PC-9 (cell line): Measurements from ENCODE around the gene TMCO4. TPM values are rescaled to one million over a fixed set of nuclear protein-coding genes. Genes with fewer than 3 reads are reported as not detected.
"Not testable (repeated sequence)": the region's sequence is repeated elsewhere in the genome, so short reads cannot be mapped to it uniquely, and the experiment has no call there.

Experiments used
- BruUV-seq: library from RNA; stranded (reverse); fragments of 400-500 nt; replicated peaks from 2 replicates; lab custom pipeline; 2021; lab: Mats Ljungman, UMichigan
- CTCF ChIA-PET: fragments of 300-600 bp; sonication (Branson Sonifier 250); formaldehyde crosslinking; loops from one replicate; lab custom pipeline; 2022; ENCODE audit warnings: antibody characterized with exemption; lab: Charles Lee
- POLR2A ChIA-PET: fragments of 300-600 bp; sonication (Branson Sonifier 250); formaldehyde crosslinking; loops from one replicate; lab custom pipeline; 2022; ENCODE audit warnings: antibody characterized with exemption; ENCODE audit not compliant: unreplicated experiment; lab: Charles Lee
- DNase-seq, 2 experiments: peaks; one replicate each; pipeline versions ENCODE4 v3.0.0 to v3.0.0-alpha.2; 2015 to 2022; ENCODE audit warnings: mixed read lengths in 1 of 2
- H2AFZ ChIP-seq: fragments of 200-600 bp; sonication (generic); 2 replicates; pipeline ENCODE4 v1.8.1; 2017; ENCODE audit warnings: antibody characterized with exemption
- H3F3A ChIP-seq: fragments of 200-600 bp; sonication (generic); 2 replicates; pipeline ENCODE4 v1.8.1; 2017; ENCODE audit warnings: antibody characterized with exemption, mild to moderate bottlenecking, low read depth; ENCODE audit not compliant: insufficient read depth
- H3K27ac ChIP-seq: fragments of 200-600 bp; sonication (generic); 2 replicates; pipeline ENCODE4 v1.6.1; 2016; ENCODE audit warnings: mixed run types
- H3K27me3 ChIP-seq: fragments of 200-600 bp; sonication (generic); 2 replicates; pipeline ENCODE4 v1.6.1; 2016; ENCODE audit warnings: low read depth, mixed run types; ENCODE audit not compliant: insufficient read depth
- H3K36me3 ChIP-seq: fragments of 200-600 bp; sonication (generic); 2 replicates; pipeline ENCODE4 v1.6.1; 2016; ENCODE audit warnings: low read depth, mixed run types
- H3K4me1 ChIP-seq: fragments of 200-600 bp; sonication (generic); replicated peaks from 2 replicates; pipeline ENCODE4 v1.6.1; 2016; ENCODE audit warnings: mixed run types; ENCODE audit not compliant: insufficient read depth
- H3K4me2 ChIP-seq: fragments of 200-600 bp; sonication (generic); 2 replicates; pipeline ENCODE4 v1.6.1; 2017; ENCODE audit warnings: mixed run types
- H3K4me3 ChIP-seq: fragments of 200-600 bp; sonication (generic); 2 replicates; pipeline ENCODE4 v1.6.1; 2016; ENCODE audit warnings: mixed run types
- H3K79me2 ChIP-seq: fragments of 200-600 bp; sonication (generic); 2 replicates; pipeline ENCODE4 v1.6.1; 2017; ENCODE audit warnings: low read depth, mixed run types
- H3K9me2 ChIP-seq: fragments of 200-600 bp; sonication (generic); 2 replicates; pipeline ENCODE4 v1.8.1; 2017; ENCODE audit warnings: mild to moderate bottlenecking; ENCODE audit not compliant: insufficient read depth
- H3K9me3 ChIP-seq: fragments of 200-600 bp; sonication (generic); 2 replicates; pipeline ENCODE4 v1.8.1; 2016; ENCODE audit warnings: low read depth; ENCODE audit not compliant: insufficient read depth
- H4K20me1 ChIP-seq: fragments of 200-600 bp; sonication (generic); 2 replicates; pipeline ENCODE4 v1.8.1; 2017; ENCODE audit not compliant: insufficient read depth
- EZH2 ChIP-seq: fragments of 200-600 bp; sonication (generic); IDR thresholded peaks from 2 replicates; pipeline ENCODE4 v1.8.0; 2017; ENCODE audit warnings: antibody characterized with exemption, low read depth
- intact Hi-C: fragments of 100-400 bp; cut with micrococcal nuclease; formaldehyde crosslinking; loops from one replicate; pipeline ENCODE4 v1.10.0; 2022; ENCODE audit not compliant: unreplicated experiment
- total RNA-seq: library from RNA; stranded (reverse); gene quantifications from 2 replicates; pipeline ENCODE4 v1.2.3, GENCODE V29; 2021
- TF ChIP-seq, protein P1 (sequence below): fragments of 200-600 bp; sonication (generic); conservative IDR thresholded peaks from 2 replicates; pipeline ENCODE4 v1.6.1; 2017; ENCODE audit warnings: mixed run types, antibody characterized with exemption, mild to moderate bottlenecking, moderate library complexity

Gene TMCO4
- total RNA-seq, 1 experiment from 2014 or later: 22.6 TPM

DNA sequence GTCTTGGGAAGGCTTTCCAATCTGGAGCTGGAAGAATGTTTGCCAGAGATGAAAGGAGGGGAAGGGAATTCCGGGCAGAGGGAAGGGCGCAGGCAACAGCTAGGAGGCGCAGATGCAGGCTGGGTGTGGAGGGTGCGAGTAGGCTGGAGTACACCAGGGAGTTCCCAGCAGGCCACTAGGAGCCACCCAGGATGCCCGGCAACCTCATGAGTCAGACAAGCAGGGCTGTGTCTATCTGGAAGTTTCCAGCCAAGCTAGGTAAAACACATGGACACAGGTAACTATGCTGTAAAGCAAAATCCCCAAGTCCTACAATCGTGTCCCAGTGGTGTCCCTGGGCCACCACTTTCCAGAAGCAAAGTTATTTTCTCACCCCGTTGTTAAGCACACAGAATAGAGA, 156.6 kb downstream of the TMCO4 start:
- H3K36me3 ChIP-seq: no peaks in the 10 kb centered on the region
- peaks cover 35% of the 10 kb centered on the region for H3K4me1 ChIP-seq

DNA sequence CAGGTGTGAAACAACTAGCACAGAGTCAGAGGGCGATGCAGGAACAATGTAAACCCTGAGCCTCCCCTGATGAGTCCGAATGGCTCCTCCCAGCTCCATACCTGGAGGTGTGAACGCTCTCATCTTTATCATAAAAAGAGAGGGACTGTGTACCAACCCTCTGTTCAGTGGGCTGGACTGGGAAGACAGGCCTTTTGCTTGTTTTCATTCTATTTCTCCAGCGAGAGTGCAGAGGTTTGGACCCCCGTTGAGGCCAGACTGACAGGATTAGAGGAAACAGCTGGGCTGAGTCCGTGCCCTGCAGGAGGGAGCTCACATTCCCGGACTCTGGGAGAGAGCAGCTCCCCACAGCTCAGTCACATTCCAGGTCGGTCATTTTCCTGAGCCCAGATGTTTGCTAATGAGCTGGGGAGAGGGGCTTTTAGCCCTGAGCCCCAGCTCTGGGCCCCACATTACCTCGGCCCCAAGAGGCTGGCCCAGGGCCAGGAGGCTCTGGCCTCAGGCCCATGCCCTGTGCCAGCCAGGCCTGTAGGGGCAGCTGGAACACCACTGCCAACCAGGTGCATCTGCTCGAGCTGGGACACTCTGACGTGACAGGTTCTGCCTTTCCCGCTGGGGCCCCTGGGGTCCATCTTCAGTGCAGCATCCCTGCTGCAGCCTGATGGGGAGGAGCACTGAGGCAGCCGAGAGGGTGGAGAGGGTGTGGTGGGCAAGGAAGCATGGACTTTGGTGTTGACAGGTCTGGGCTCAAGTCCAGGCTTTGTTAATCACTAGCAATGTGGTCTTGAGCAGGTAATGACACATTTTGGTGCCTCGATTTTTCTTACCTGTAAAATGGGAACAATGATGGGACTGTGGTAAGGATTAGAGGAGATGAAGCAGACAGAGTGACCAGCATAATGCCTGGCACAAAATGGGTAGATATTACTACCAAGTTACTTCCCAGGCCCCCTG, 159.1 kb downstream of the TMCO4 start:
- Histone ChIP-seq H3K4me1 (peaks cover 22% of the 10 kb centered on the region), H3K79me2 (no peaks in the 10 kb centered on the region), H3K9me3 (no peaks in the 10 kb centered on the region), H3K4me2 (peak overlapping the region; percentile 18; the same call in 1 of the 2 replicates), H2AFZ (no peak overlapping the region), H3K36me3 (no peaks in the 10 kb centered on the region), H3K9me2 (no peaks in the 10 kb centered on the region), H3K4me3 (no peak overlapping the region), H4K20me1 (no peaks in the 10 kb centered on the region), H3K27ac (no peak overlapping the region), H3K27me3 (no peaks in the 10 kb centered on the region), H3F3A (peaks cover 13% of the 10 kb centered on the region; the same call in 1 of the 2 replicates)
- DNase-seq: peak in 1 of 2 experiments; percentile 39
- TF ChIP-seq, protein P1, sequence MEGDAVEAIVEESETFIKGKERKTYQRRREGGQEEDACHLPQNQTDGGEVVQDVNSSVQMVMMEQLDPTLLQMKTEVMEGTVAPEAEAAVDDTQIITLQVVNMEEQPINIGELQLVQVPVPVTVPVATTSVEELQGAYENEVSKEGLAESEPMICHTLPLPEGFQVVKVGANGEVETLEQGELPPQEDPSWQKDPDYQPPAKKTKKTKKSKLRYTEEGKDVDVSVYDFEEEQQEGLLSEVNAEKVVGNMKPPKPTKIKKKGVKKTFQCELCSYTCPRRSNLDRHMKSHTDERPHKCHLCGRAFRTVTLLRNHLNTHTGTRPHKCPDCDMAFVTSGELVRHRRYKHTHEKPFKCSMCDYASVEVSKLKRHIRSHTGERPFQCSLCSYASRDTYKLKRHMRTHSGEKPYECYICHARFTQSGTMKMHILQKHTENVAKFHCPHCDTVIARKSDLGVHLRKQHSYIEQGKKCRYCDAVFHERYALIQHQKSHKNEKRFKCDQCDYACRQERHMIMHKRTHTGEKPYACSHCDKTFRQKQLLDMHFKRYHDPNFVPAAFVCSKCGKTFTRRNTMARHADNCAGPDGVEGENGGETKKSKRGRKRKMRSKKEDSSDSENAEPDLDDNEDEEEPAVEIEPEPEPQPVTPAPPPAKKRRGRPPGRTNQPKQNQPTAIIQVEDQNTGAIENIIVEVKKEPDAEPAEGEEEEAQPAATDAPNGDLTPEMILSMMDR: no peak
- TF ChIP-seq EZH2: no peak
- BruUV-seq: no TSS peak
- CTCF ChIA-PET: interaction anchor here (0.6 to 1.1 kb wide), 2 partner anchors 13 to 170 kb away, joined by 3 to 4 read pairs; no protein-coding TSS in a partner anchor
- intact Hi-C loops: no loop called here
- POLR2A ChIA-PET: no interaction called here

More for the DNA sequence above, 156.6 kb downstream of the TMCO4 start:
- Histone ChIP-seq H3K79me2 (no peaks in the 10 kb centered on the region), H3K4me2 (peak overlapping the region; percentile 36; the same call in 1 of the 2 replicates), H2AFZ (no peak overlapping the region), H3F3A (peaks cover 13% of the 10 kb centered on the region; the same call in 1 of the 2 replicates), H3K9me3 (no peaks in the 10 kb centered on the region), H3K27ac (no peak overlapping the region), H3K4me3 (no peak overlapping the region; the same call in 1 of the 2 replicates), H4K20me1 (no peaks in the 10 kb centered on the region), H3K9me2 (no peaks in the 10 kb centered on the region), H3K27me3 (no peaks in the 10 kb centered on the region)
- ChIA-PET CTCF (interaction anchor here (0.6 kb wide), 1 partner anchor 26 kb away, joined by 4 read pairs; no protein-coding TSS in a partner anchor), POLR2A (no interaction called here)
- intact Hi-C loops: no loop called here
- BruUV-seq: no TSS peak
- DNase-seq: peak; percentile 42 to 44
- TF ChIP-seq, protein P1: no peak
- no peak for TF ChIP-seq EZH2

DNA sequence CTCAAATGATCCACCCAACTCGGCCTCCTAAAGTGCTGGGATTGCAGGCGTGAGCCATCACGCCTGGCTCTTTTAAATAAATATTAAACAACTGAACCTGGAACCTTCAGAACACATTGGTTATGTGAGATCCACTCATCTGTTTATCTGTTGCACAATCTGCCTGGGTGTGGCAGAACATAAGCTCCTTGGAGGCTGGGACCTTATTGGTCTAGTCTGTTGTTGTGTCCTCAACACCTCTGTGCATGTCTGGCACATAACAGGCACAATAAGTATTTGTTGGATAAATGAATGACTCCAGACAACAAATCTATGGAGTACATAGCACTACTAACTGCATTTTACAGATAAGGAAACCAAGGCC, 159.7 kb downstream of the TMCO4 start:
- Histone ChIP-seq H3K4me1 (peaks cover 18% of the 10 kb centered on the region), H3K27ac (no peak overlapping the region), H2AFZ (no peak overlapping the region), H4K20me1 (no peaks in the 10 kb centered on the region), H3K27me3 (no peaks in the 10 kb centered on the region), H3K4me3 (no peak overlapping the region), H3K9me3 (no peaks in the 10 kb centered on the region), H3F3A (peaks cover 13% of the 10 kb centered on the region; the same call in 1 of the 2 replicates), H3K9me2 (no peaks in the 10 kb centered on the region), H3K4me2 (peak overlapping the region; percentile 18; the same call in 1 of the 2 replicates), H3K79me2 (no peaks in the 10 kb centered on the region), H3K36me3 (no peaks in the 10 kb centered on the region)
- intact Hi-C loops: no loop called here
- no peak for TF ChIP-seq EZH2
- TF ChIP-seq, protein P1: no peak
- ChIA-PET CTCF (interaction anchor here (0.6 to 1.1 kb wide), 2 partner anchors 14 to 171 kb away, joined by 3 to 4 read pairs; no protein-coding TSS in a partner anchor), POLR2A (no interaction called here)
- no TSS peak for BruUV-seq
- no peak for DNase-seq

DNA sequence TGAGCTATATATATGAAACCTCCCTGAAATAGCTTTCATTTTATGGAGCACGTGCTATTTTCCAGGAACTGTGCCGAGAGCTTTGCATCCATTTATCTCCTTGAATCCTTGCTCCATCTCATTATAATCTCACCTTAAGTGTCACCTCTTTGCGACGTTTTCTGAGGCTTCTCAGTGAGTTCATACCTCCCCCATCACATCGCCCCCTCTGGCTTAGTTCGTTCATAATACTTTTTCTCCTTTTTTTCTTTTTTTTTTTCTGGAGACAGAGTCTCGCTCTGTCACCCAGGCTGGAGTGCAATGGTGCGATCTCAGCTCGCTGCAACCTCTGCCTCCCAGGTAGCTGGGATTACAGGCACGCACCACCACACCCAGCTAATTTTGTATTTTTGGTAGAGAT, 160.5 kb downstream of the TMCO4 start:
- H4K20me1 ChIP-seq, BruUV-seq, H3K36me3 ChIP-seq, DNase-seq, H3K27ac ChIP-seq, POLR2A ChIA-PET, H2AFZ ChIP-seq, H3K79me2 ChIP-seq, H3K4me3 ChIP-seq, H3K9me2 ChIP-seq, H3K9me3 ChIP-seq, intact Hi-C loops, H3K4me2 ChIP-seq, H3K27me3 ChIP-seq: not testable (repeated sequence)
- Histone ChIP-seq H3K4me1 (peaks cover 18% of the 10 kb centered on the region), H3F3A (peaks cover 13% of the 10 kb centered on the region; the same call in 1 of the 2 replicates)
- CTCF ChIA-PET: interaction anchor here (1.1 kb wide), 1 partner anchor 15 kb away, joined by 4 read pairs; no protein-coding TSS in a partner anchor
